WTC11 (cell line): ENCODE results near the gene SEC22A. TPM values are rescaled to one million over a fixed set of nuclear protein-coding genes. Genes with fewer than 3 reads are reported as not detected.
A peak's percentile ranks its signal among the peaks of the same experiment; 100 is the strongest.

Experiments
- AFF4 ChIP-seq: sonication (generic); formaldehyde crosslinking; IDR thresholded peaks from 2 replicates; pipeline ENCODE4 v1.8.1; 2023; ENCODE audit warnings: mild to moderate bottlenecking, missing genetic modification reagents, borderline replicate concordance
- ARID4B ChIP-seq: sonication (generic); formaldehyde crosslinking; IDR thresholded peaks from 2 replicates; pipeline ENCODE4 v1.8.0; 2023; ENCODE audit warnings: missing genetic modification reagents, mild to moderate bottlenecking, borderline replicate concordance
- ATF1 ChIP-seq: sonication (generic); formaldehyde crosslinking; IDR thresholded peaks from 2 replicates; pipeline ENCODE4 v1.8.1; 2023; ENCODE audit warnings: mild to moderate bottlenecking, moderate library complexity, missing genetic modification reagents
- ELF4 ChIP-seq: sonication (generic); formaldehyde crosslinking; IDR thresholded peaks from 2 replicates; pipeline ENCODE4 v1.8.1; 2022; ENCODE audit warnings: low read depth, mild to moderate bottlenecking, moderate library complexity, missing genetic modification reagents
- ETV6 ChIP-seq: sonication (generic); formaldehyde crosslinking; IDR thresholded peaks from 2 replicates; pipeline ENCODE4 v1.8.1; 2022; ENCODE audit warnings: mild to moderate bottlenecking, missing genetic modification reagents
- MAX ChIP-seq: sonication (generic); formaldehyde crosslinking; IDR thresholded peaks from 2 replicates; pipeline ENCODE4 v1.8.0; 2022; ENCODE audit warnings: mild to moderate bottlenecking, missing genetic modification reagents
- MYBL2 ChIP-seq: sonication (generic); formaldehyde crosslinking; IDR thresholded peaks from 2 replicates; pipeline ENCODE4 v1.8.1; 2023; ENCODE audit warnings: mild to moderate bottlenecking, moderate library complexity, missing genetic modification reagents
- NFATC4 ChIP-seq: fragments of 250-450 bp; sonication (Bioruptor Pico); IDR thresholded peaks from 2 replicates; pipeline ENCODE4 v1.9.0; 2021; ENCODE audit warnings: mild to moderate bottlenecking
- NFE2L1 ChIP-seq: sonication (generic); formaldehyde crosslinking; IDR thresholded peaks from 2 replicates; pipeline ENCODE4 v1.8.1; 2023; ENCODE audit warnings: missing genetic modification reagents
- RELA ChIP-seq: sonication (generic); formaldehyde crosslinking; IDR thresholded peaks from 2 replicates; pipeline ENCODE4 v1.8.1; 2022; ENCODE audit warnings: missing genetic modification reagents, mild to moderate bottlenecking, borderline replicate concordance
- SOX15 ChIP-seq: fragments of 250-450 bp; sonication (Bioruptor Pico); IDR thresholded peaks from 2 replicates; pipeline ENCODE4 v1.9.0; 2021; ENCODE audit warnings: mild to moderate bottlenecking
- SP1 ChIP-seq: sonication (generic); formaldehyde crosslinking; conservative IDR thresholded peaks from 2 replicates; pipeline ENCODE4 v1.8.1; 2022; ENCODE audit warnings: missing genetic modification reagents
- ZNF121 ChIP-seq: sonication (generic); formaldehyde crosslinking; IDR thresholded peaks from 2 replicates; pipeline ENCODE4 v1.8.0; 2023; ENCODE audit warnings: missing genetic modification reagents
- ZNF138 ChIP-seq: sonication (generic); formaldehyde crosslinking; conservative IDR thresholded peaks from 2 replicates; pipeline ENCODE4 v1.8.1; 2022; ENCODE audit warnings: mild to moderate bottlenecking, moderate library complexity, missing genetic modification reagents
- ZNF232 ChIP-seq: sonication (generic); formaldehyde crosslinking; IDR thresholded peaks from 2 replicates; pipeline ENCODE4 v1.8.0; 2022; ENCODE audit warnings: mild to moderate bottlenecking, missing genetic modification reagents
- ZNF263 ChIP-seq: sonication (generic); formaldehyde crosslinking; IDR thresholded peaks from 2 replicates; pipeline ENCODE4 v1.8.1; 2022; ENCODE audit warnings: low read depth, mild to moderate bottlenecking, moderate library complexity, missing genetic modification reagents
- ZNF396 ChIP-seq: fragments of 250-450 bp; sonication (Bioruptor Pico); IDR thresholded peaks from 2 replicates; pipeline ENCODE4 v1.8.0; 2021; ENCODE audit warnings: mild to moderate bottlenecking, moderate library complexity, borderline replicate concordance
- ZNF512 ChIP-seq: sonication (generic); formaldehyde crosslinking; IDR thresholded peaks from 2 replicates; pipeline ENCODE4 v1.8.1; 2022; ENCODE audit warnings: missing genetic modification reagents, borderline replicate concordance
- total RNA-seq: library from RNA; stranded (reverse); gene quantifications from 3 replicates; pipeline ENCODE4 v1.2.3, GENCODE V29; 2021
- TF ChIP-seq, protein P1 (sequence below): sonication (generic); formaldehyde crosslinking; IDR thresholded peaks from 2 replicates; pipeline ENCODE4 v1.8.0; 2022; ENCODE audit warnings: mild to moderate bottlenecking, missing genetic modification reagents
- TF ChIP-seq, protein P2 (sequence below): sonication (generic); formaldehyde crosslinking; IDR thresholded peaks from 2 replicates; pipeline ENCODE4 v1.8.0; 2022; ENCODE audit warnings: missing genetic modification reagents
- TF ChIP-seq, protein P3 (sequence below): sonication (generic); formaldehyde crosslinking; IDR thresholded peaks from 2 replicates; pipeline ENCODE4 v1.8.0; 2022; ENCODE audit warnings: mild to moderate bottlenecking, missing genetic modification reagents

The SEC22A gene
- total RNA-seq, 1 experiment from 2014 or later = 12.6 TPM

DNA sequence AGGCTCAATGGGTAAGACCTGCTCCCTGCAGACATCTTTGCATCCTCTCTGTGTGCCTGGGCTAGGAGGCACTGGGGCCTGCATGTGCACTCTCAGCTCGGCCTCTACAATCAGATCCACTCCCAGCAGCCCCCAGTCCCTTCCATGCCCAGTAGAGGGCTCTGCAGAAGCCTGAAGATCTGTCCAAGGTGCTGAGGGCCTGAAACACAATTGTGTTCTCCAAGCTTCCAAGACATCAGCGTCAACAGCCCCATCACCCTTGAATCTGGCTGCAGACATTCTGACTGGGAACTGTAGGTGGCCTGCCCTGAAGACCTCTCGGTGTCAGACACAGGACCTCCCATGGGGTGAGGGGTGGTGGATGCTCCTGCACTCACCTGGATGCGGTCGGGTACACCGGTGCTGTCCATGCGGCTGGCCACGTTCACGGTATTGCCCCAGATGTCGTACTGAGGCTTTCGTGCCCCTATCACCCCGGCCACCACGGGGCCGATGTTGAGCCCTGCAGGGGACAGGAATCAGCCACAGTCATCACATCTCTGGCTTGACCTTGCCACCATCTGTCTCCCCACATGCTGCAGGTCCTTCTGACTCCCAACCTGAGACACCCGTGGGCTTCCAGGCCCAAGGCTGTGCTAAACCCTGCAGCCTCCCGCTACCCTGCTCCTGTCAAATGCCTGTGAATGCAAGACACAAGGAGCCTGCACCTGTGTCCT is 84.7 kb downstream of the SEC22A start (continued):
- TF ChIP-seq, protein P1, sequence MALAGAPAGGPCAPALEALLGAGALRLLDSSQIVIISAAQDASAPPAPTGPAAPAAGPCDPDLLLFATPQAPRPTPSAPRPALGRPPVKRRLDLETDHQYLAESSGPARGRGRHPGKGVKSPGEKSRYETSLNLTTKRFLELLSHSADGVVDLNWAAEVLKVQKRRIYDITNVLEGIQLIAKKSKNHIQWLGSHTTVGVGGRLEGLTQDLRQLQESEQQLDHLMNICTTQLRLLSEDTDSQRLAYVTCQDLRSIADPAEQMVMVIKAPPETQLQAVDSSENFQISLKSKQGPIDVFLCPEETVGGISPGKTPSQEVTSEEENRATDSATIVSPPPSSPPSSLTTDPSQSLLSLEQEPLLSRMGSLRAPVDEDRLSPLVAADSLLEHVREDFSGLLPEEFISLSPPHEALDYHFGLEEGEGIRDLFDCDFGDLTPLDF (CRISPR knock-in tag) = no peak
- TF ChIP-seq MYBL2 (no peak), SOX15 (CRISPR knock-in tag) (no peak), NFE2L1 (CRISPR knock-in tag) (peak; percentile 84; the same call in 1 of the 2 replicates), AFF4 (CRISPR knock-in tag) (no peak), ZNF121 (CRISPR knock-in tag) (no peak), ATF1 (CRISPR knock-in tag) (0 out of 2 replicates have a peak, but pooled peaks have one; percentile 53), NFATC4 (CRISPR knock-in tag) (no peak), ETV6 (CRISPR knock-in tag) (peak; percentile 89), ZNF232 (CRISPR knock-in tag) (no peak), ZNF396 (CRISPR knock-in tag) (no peak), MAX (peak; percentile 49; the same call in 1 of the 2 replicates), RELA (0 out of 2 replicates have a peak, but pooled peaks have one; percentile 18), ELF4 (CRISPR knock-in tag) (no peak), ZNF138 (CRISPR knock-in tag) (no peak), ZNF512 (CRISPR knock-in tag) (no peak), ARID4B (peak; percentile 95), SP1 (CRISPR knock-in tag) (no peak), ZNF263 (CRISPR knock-in tag) (no peak)
- TF ChIP-seq, protein P2, sequence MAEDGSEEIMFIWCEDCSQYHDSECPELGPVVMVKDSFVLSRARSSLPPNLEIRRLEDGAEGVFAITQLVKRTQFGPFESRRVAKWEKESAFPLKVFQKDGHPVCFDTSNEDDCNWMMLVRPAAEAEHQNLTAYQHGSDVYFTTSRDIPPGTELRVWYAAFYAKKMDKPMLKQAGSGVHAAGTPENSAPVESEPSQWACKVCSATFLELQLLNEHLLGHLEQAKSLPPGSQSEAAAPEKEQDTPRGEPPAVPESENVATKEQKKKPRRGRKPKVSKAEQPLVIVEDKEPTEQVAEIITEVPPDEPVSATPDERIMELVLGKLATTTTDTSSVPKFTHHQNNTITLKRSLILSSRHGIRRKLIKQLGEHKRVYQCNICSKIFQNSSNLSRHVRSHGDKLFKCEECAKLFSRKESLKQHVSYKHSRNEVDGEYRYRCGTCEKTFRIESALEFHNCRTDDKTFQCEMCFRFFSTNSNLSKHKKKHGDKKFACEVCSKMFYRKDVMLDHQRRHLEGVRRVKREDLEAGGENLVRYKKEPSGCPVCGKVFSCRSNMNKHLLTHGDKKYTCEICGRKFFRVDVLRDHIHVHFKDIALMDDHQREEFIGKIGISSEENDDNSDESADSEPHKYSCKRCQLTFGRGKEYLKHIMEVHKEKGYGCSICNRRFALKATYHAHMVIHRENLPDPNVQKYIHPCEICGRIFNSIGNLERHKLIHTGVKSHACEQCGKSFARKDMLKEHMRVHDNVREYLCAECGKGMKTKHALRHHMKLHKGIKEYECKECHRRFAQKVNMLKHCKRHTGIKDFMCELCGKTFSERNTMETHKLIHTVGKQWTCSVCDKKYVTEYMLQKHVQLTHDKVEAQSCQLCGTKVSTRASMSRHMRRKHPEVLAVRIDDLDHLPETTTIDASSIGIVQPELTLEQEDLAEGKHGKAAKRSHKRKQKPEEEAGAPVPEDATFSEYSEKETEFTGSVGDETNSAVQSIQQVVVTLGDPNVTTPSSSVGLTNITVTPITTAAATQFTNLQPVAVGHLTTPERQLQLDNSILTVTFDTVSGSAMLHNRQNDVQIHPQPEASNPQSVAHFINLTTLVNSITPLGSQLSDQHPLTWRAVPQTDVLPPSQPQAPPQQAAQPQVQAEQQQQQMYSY (CRISPR knock-in tag) = no peak
- TF ChIP-seq, protein P3, sequence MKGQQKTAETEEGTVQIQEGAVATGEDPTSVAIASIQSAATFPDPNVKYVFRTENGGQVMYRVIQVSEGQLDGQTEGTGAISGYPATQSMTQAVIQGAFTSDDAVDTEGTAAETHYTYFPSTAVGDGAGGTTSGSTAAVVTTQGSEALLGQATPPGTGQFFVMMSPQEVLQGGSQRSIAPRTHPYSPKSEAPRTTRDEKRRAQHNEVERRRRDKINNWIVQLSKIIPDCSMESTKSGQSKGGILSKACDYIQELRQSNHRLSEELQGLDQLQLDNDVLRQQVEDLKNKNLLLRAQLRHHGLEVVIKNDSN (CRISPR knock-in tag) = 0 out of 2 replicates have a peak, but pooled peaks have one; percentile 49
